ENCODE data around the gene ZBTB18.

DNA sequence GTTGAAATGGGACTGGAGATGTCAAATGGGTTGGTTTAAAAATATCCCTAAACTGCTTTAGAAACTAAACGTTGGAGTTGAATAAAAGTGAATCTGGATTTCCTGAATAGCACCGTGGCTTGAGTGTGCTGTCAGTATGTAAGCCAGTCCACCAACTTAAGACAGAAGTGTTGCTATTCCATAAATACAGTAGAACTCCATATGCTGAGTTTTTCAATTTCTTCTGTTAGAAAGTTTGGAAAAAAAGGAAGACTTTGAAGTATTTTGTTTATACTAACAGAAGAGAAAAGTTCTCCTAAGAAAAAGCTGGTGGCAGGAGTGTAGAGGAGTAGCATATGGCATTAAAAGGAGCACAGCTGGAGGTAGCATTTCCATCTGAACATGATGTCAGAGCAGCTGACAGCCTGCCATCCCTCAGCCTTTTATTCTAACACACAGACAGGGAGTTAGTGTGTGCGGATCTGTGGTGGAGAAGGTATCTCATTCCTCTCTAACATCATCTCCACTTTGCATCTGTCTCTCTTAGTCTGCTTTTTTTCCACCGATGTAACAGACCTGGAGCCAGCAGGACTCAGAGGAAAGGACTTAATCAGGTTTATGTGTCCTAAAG is at the start of gene ZBTB18:
- TF ChIP-seq POLR2A (IDR thresholded peaks at IDR 0.05; ENCODE audit: low read length), result no peak
- TF ChIP-seq GATA1 (IDR thresholded peaks at IDR 0.05; ENCODE audit: low read depth, low read length), result no peak
